Measurements from ENCODE around the gene ZBTB7C.

ZBTB7C gene

GRCh38 chr18:48162956-48163737, 246.0 kb downstream of the ZBTB7C start:
- DNase-seq (ENCODE audit: low read depth) = no peak

GRCh38 chr18:48161911-48162698, 247.1 kb downstream of the ZBTB7C start:
- DNase-seq (ENCODE audit: low read depth) = peak; percentile 81

GRCh38 chr18:48161191-48161910, 247.8 kb downstream of the ZBTB7C start:
- peak; percentile 94 for DNase-seq (ENCODE audit: low read depth)

- DNase-seq (ENCODE audit: low read depth) = no peak
These were observed 248.6 kb downstream of the ZBTB7C start for GRCh38 chr18:48160622-48161021.

GRCh38 chr18:48159816-48160215, 249.4 kb downstream of the ZBTB7C start:
- DNase-seq (ENCODE audit: low read depth) = no peak

GRCh38 chr18:48158721-48159120, 250.5 kb downstream of the ZBTB7C start:
- DNase-seq (ENCODE audit: low read depth) = no peak

- no peak for DNase-seq (ENCODE audit: low read depth)
These were observed 251.2 kb downstream of the ZBTB7C start for GRCh38 chr18:48157956-48158355.

GRCh38 chr18:48155856-48156255, 253.3 kb downstream of the ZBTB7C start:
- DNase-seq (ENCODE audit: low read depth) = peak; percentile 25

GRCh38 chr18:48154828-48155227, 254.4 kb downstream of the ZBTB7C start:
- no peak for DNase-seq (ENCODE audit: low read depth)

DNA sequence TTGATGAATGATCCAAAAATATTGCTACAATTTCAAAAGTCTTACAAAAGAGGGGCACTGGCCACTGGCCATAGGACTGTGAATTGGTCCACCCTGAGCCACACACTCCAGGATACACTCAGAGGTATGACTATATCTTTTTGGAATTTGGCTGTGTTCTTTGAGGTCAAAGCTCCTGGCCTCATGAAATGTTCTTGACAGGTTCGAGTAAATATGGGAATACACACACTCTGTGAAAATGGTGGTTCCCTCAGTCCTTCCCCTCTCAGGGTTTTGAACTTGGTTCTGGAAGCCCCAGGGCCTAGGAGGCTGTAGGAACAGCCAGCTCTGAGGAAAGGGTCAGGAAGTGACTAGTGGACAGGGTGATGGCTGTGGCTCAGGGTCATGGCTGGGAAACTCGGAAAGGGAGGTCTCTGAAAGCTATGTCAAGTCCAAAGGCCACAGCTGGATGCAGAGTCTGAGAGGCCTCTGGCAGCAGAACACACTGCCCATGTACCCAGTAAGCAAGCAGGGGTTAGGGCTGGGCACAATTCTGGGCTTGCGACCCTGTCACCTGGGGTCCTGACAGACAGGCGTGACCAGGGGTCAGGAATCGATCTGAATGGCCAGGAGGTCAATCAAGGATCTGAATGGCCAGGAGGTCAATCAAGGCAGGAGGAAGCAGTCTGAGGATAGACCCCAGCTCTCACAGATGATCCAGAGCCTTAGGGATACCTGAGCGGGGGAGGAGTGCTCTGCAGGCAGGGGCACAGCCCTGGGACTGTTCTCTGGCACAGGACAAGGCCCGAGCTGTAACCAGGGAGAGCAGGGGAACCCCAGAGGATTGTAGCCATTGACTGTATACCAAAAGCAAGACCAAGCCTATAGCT, 255.3 kb downstream of the ZBTB7C start:
- peak; percentile 97 for DNase-seq (ENCODE audit: low read depth)

- peak; percentile 97 for DNase-seq (ENCODE audit: low read depth)
These were observed 256.6 kb downstream of the ZBTB7C start for GRCh38 chr18:48152549-48152948.

- no peak for DNase-seq (ENCODE audit: low read depth)
These were observed 257.6 kb downstream of the ZBTB7C start for GRCh38 chr18:48151421-48152065.

DNA sequence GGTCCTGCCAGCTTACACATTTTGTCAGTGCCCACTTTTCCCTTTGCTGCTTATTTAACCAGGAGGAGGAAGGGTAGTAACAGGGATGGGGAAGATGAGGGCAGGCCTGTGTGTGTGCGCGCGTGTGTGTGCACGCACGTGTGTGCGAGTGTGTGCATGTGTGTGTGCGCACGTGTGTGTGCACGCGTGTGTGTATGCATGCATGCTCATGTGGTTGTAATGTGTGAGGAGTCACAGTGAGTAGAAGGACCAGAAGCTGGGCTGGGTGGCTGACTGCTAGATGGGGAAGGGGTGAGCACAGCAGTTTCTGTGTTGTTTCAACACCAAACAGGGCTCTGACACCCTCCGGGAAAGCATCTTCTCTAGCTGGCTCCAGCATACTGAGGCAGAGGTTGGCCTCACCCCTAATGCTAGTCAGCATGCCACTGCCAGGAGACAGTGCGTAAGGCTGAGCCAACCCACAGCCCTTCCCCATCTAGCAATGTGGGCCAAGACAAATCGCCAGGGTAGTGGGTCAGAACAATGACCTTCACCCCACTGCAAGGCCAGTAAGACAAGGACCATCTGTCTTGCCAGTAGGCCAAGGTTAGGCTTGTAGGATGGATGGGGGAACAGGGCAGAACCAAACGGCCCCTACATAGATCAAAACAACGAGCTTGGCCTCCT, 260.0 kb downstream of the ZBTB7C start:
- DNase-seq (ENCODE audit: low read depth) = no peak

GRCh38 chr18:48142994-48143393, 266.2 kb downstream of the ZBTB7C start:
- DNase-seq (ENCODE audit: low read depth) = no peak

- no peak for DNase-seq (ENCODE audit: low read depth)
These were observed 266.8 kb downstream of the ZBTB7C start for GRCh38 chr18:48142353-48142752.

- no peak for DNase-seq (ENCODE audit: low read depth)
These were observed 268.5 kb downstream of the ZBTB7C start for GRCh38 chr18:48140731-48141130.

DNA sequence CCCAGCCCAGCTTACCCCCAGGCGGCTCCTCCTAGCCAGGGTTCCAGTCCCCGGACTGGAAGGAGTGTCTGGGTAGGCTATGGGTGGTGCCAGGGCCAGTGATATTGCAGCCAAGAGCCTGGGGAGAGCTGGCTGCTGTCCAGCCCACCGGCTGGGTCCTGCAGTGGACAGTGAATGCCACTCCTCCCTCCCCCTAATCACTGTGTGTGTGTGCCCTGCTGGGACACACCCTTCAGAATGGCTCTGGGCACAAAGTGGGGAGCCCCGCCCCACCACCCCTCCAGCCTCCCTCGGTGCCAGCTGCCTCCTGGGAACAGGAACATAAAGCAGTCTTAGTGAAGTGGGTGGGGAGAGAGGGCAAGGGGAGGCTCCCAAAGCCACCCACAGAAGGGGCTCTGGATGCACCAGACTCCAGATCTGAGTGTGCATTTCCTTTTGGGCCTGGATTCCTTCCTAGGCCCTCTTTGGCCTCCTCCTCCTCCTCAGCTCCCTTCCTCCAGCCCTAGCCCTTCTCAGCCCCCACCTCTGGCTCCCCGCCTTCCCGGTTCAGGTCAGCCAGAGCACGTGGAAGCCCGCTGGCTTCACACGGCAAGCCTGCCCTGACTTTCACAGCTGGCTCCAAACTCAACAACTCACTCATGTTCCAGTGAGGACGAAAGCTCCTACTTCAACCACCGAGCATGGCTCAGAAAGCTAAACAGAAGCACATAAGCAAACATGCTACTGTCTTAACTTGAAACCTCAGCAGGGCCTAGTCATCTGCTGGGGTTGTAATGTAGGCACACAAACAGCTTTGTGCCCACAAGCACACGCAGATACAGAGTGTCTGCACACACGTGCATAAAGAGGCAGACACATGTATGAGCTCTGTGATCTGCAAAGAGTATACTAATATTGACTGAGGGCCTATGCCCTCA, 269.5 kb downstream of the ZBTB7C start:
- no peak for DNase-seq (ENCODE audit: low read depth)

GRCh38 chr18:48138660-48139430, 270.3 kb downstream of the ZBTB7C start:
- DNase-seq (ENCODE audit: low read depth) = no peak

DNA sequence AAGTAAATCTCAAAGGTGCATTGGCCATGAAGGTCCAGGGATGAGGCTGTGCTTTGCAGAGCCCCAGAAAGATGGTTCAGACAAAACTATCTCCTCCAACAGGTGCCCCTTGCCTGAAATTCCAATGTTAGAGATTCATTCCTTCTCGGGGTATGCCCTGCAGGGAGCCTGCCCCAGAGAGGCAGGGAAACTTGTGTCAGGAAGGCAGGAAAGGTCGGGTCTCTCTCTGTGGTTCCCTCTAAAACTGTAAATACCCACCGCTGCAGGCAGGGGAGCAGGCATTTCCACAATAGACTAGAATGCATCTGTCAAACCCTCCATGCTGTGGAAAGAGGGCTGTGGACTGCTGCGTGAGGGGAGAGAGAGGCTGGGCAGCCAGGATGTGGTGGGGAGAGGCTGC, 271.0 kb downstream of the ZBTB7C start:
- DNase-seq (ENCODE audit: low read depth) = no peak

Measured in amniotic epithelial cell (primary cell).